Activated CD8-positive, alpha-beta memory T cell treated with anti-CD3 and anti-CD28 coated beads, Interleukin-2, amount 50 U/mL, for 48 hours (primary cell): ENCODE results near the gene SPNS1.

Experiments used
- DNase-seq: peaks from one replicate; pipeline ENCODE4 v3.0.0-alpha.2; 2020

Gene SPNS1

GRCh38 chr16:29029168-29029994 is 54.8 kb downstream of the SPNS1 start:
- peak; percentile 89 for DNase-seq

DNA sequence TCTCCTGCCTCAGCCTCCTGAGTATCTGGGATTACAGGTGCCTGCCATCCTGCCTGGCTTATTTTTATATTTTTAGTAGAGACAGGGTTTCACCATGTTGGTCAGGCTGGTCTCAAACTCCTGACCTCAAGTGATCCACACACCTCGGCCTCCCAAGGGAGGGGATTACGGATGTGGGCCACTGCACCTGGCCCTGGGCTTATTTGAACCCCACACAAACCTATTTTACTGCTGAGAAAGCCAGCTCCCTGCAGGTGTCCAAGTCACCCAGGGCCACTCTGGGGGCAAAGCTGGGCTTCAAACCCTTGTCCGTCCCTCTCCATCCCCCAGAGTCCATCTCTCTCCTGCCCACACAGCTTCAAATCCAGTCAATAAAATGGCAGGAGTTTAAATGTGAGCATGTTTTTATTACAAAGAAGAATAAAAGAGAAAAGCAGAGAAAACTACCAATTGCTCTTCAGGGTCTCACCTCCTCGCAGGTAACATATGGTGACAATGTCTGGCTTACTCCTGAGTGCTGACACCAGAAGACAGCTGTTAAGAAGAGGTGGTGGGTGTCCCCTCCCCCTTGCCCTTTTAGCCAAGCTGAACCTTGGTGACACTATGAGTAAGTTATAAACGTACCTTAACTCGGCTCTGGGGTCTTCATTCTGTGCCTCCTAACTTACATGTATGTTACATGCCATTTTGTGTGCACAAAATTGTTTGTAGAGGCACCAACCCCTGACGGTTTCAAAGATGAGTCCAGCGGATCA is 55.7 kb downstream of the SPNS1 start:
- DNase-seq = peak; percentile 52
